ENCODE measurements around the gene PLEK2. TPM values are rescaled to one million over a fixed set of nuclear protein-coding genes. Genes with fewer than 3 reads are reported as not detected.

Gene PLEK2
- total and polyA plus RNA-seq, 4 donors = 2.8 to 4.9 (median 3.9) TPM

GRCh38 chr14:67377916-67378315 is 34.0 kb downstream of the PLEK2 start:
- no peak for TF ChIP-seq CTCF (IDR thresholded peaks at IDR 0.05; ENCODE audit: control extremely low read depth, extremely low read depth)
- Histone ChIP-seq H3K27me3 (ENCODE audit: control insufficient read depth in 3 of 3, insufficient read depth in 3 of 3, low read length in 2 of 3) (no peaks in the 10 kb centered on the region), H3K36me3 (ENCODE audit: control insufficient read depth in 4 of 4, insufficient read depth in 4 of 4, low read length in 4 of 4) (peaks cover 21 to 64% (median 44%) of the 10 kb centered on the region in 4 donors), H3K4me3 (no peak overlapping the region), H3K27ac (ENCODE audit: low read depth in 1 of 2, low read length in 1 of 2) (no peak overlapping the region), H3K9me3 (ENCODE audit: control insufficient read depth in 4 of 4, insufficient read depth in 3 of 4, low read length in 3 of 4) (no peaks in the 10 kb centered on the region), H3K9ac (ENCODE audit: insufficient read depth in 1 of 2, low read length in 2 of 2) (no peak overlapping the region), H3K4me1 (ENCODE audit: control insufficient read depth in 5 of 5, insufficient read depth in 5 of 5, low read length in 5 of 5) (peaks cover 0 to 2% (median 0%) of the 10 kb centered on the region in 5 donors)
- DNase-seq = no peak
- no peak for ATAC-seq (ENCODE audit: insufficient read depth, low FRiP score)

- Histone ChIP-seq H3K36me3 (ENCODE audit: control insufficient read depth in 4 of 4, insufficient read depth in 4 of 4, low read length in 4 of 4) (peaks cover 21 to 51% (median 29%) of the 10 kb centered on the region in 4 donors), H3K4me3 (no peak overlapping the region), H3K27ac (ENCODE audit: low read depth in 1 of 2, low read length in 1 of 2) (no peak overlapping the region), H3K9me3 (ENCODE audit: control insufficient read depth in 4 of 4, insufficient read depth in 3 of 4, low read length in 3 of 4) (no peaks in the 10 kb centered on the region), H3K27me3 (ENCODE audit: control insufficient read depth in 3 of 3, insufficient read depth in 3 of 3, low read length in 2 of 3) (no peaks in the 10 kb centered on the region), H3K4me1 (ENCODE audit: control insufficient read depth in 5 of 5, insufficient read depth in 5 of 5, low read length in 5 of 5) (peaks cover 0 to 2% (median 0%) of the 10 kb centered on the region in 5 donors), H3K9ac (ENCODE audit: insufficient read depth in 1 of 2, low read length in 2 of 2) (no peak overlapping the region)
- 88 to 91% methylated on average over 2 of the region's 2 CpGs for WGBS, 2 donors
- DNase-seq = no peak
- TF ChIP-seq CTCF (IDR thresholded peaks at IDR 0.05; ENCODE audit: control extremely low read depth, extremely low read depth) = no peak
- ATAC-seq (ENCODE audit: insufficient read depth, low FRiP score) = no peak
Measured at GRCh38 chr14:67373347-67373746, 38.6 kb downstream of the PLEK2 start.

GRCh38 chr14:67372833-67373232 is 39.1 kb downstream of the PLEK2 start:
- Histone ChIP-seq H3K9ac (ENCODE audit: insufficient read depth in 1 of 2, low read length in 2 of 2) (no peak overlapping the region), H3K27ac (ENCODE audit: low read depth in 1 of 2, low read length in 1 of 2) (no peak overlapping the region), H3K9me3 (ENCODE audit: control insufficient read depth in 4 of 4, insufficient read depth in 3 of 4, low read length in 3 of 4) (no peaks in the 10 kb centered on the region), H3K4me1 (ENCODE audit: control insufficient read depth in 5 of 5, insufficient read depth in 5 of 5, low read length in 5 of 5) (peaks cover 0 to 2% (median 0%) of the 10 kb centered on the region in 5 donors), H3K4me3 (no peak overlapping the region), H3K36me3 (ENCODE audit: control insufficient read depth in 4 of 4, insufficient read depth in 4 of 4, low read length in 4 of 4) (peaks cover 21 to 51% (median 31%) of the 10 kb centered on the region in 4 donors), H3K27me3 (ENCODE audit: control insufficient read depth in 3 of 3, insufficient read depth in 3 of 3, low read length in 2 of 3) (no peaks in the 10 kb centered on the region)
- no peak for ATAC-seq (ENCODE audit: insufficient read depth, low FRiP score)
- TF ChIP-seq CTCF (IDR thresholded peaks at IDR 0.05; ENCODE audit: control extremely low read depth, extremely low read depth) = no peak
- WGBS, 2 donors = 98 to 100% methylated on average over 1 of the region's 1 CpG
- no peak for DNase-seq
